GM19438 (cell line): ENCODE results near the gene IGF2BP2.
"Not testable (repeated sequence)": the region's sequence is repeated elsewhere in the genome, so short reads cannot be mapped to it uniquely, and the experiment has no call there.

ENCODE experiments used
- ATAC-seq: cut with Tn5 transposase; IDR thresholded peaks from one replicate; pipeline ENCODE4 v1.9.1; 2021; ENCODE audit warnings: low read depth; ENCODE audit not compliant: unreplicated experiment

The IGF2BP2 gene

DNA sequence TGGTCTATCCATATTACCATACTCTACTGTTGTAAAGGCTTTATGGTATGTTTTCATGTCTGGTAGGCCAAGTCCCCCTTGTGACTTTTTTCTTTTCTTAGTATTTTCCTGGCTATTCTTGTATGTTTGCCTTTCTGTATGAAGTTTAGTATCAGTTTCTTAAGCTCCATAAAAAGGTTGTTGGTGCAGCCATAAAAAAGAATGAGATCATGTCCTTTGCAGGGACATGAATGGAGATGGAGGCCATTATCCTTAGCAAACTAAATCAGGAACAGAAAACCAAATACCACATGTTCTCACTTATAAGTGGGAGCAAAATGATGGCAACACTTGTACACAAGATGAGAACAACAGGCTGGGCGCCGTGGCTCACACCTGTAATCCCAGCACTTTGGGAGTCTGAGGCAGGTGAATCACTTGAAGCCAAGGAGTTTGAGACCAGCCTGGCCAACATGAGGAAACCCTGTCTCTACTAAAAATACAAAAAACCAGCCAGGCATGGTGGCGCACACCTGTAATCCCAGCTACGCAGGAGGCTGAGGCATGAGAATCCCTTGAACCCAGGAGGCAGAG, 13.7 kb upstream of the IGF2BP2 start:
- not testable (repeated sequence) for ATAC-seq

DNA sequence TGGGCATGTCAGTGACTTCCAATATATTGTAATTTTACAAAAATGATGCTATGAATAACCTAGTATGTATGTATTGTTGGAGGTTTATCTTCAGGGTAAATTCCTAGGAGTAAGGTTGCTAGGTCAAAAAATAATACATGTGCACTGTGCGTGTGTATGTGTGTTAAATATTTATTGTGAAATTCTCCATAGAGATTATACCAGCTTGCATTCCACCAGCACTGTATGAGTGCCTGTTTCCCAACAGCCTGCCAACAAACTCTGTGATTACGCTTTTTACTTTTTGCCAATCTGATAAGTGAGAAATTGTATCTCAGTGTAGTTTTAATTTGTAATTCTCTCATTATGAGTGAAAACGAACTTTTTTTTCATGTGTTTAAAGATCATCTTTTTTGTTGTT, 12.6 kb upstream of the IGF2BP2 start:
- ATAC-seq, result no peak

DNA sequence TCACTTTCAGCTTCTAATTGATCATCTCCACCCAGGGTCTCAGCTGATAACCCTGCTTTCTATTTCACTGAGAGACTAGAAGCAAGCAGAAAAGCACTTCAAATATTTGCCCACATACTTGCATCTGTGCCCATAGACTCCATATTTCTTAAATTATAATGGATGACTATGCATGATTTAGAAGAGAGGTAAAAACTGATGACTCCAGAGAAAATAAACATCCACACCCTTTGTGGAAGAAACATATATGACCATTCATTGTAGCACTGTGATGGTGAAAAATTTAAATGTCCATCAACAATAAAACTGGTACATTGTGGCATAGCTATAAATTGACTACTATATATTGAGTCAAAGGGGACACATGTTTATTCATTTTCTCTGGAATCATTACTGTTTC, 7.1 kb upstream of the IGF2BP2 start:
- ATAC-seq, result no peak

DNA sequence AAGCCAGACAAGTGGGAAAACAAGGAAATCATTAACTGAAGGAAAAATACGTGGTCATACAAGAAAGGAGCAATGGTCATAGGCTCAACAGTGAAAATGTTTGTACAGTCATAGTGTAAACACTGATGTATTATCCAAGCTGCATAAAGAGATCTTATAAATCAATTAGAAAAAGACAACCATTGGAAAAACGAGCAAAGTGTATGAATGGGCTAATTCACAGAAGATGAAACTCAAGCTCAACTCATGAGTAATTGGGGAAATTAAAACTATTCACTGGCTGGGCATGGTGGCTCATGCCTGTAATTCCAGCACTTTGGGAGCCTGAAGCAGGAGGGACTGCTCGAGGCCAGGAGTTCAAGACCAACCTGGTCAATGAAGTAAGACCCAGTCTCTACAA, 6.4 kb upstream of the IGF2BP2 start:
- ATAC-seq, result no peak

DNA sequence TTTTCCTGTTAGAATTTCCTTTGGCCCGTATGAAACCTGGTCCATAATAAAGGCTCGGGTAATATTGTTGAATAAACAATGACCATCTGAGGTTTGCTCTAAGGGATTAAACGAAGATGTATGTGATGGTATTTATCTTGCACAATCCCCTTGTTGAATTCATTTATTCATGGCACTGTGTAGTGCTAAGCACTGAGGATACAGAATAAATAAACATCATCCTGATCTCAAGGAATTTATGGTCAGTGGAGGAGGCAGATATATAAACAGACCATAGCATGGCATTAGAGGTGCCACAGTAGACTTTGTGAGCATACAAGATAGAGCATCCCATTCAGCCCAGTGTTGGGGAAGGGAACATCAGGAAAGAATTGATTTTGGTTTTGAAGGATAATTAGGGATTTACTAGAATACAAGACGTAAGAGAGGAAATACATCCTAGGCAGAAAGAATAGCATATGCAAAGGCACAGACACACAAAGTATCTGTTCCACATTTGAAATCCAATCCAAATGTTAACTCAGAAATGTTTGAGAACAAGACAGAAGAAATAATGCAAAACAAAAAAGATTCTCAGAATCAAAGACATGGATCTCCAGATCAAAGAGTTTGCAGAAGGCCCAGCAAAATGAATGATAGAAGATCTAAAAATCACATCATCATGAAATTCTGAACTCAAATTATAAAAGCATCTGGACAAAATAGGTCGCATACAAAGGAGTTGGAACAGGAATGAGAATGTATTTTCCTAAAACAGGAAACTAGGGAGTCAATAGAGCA, 5.4 kb upstream of the IGF2BP2 start:
- no peak for ATAC-seq

DNA sequence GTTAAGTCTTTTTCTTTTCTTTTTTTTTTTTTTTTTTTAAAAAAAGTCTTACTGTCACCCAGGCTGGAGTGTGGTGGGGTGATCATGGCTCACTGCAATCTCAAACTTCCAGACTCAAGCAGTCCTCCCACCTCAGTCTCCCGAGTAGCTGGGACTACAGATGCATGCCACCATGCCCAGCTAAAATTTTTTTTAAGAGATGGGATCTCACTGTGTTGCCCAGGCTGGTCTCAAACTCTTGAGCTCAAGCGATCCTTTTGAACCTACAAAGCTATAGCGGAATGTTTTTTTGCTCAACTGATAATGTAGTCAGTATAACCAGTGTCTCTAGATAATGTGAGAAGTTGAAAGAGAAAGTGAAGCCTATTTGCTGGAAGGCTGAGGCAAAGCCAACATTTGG, 3.9 kb upstream of the IGF2BP2 start:
- ATAC-seq, result no peak

DNA sequence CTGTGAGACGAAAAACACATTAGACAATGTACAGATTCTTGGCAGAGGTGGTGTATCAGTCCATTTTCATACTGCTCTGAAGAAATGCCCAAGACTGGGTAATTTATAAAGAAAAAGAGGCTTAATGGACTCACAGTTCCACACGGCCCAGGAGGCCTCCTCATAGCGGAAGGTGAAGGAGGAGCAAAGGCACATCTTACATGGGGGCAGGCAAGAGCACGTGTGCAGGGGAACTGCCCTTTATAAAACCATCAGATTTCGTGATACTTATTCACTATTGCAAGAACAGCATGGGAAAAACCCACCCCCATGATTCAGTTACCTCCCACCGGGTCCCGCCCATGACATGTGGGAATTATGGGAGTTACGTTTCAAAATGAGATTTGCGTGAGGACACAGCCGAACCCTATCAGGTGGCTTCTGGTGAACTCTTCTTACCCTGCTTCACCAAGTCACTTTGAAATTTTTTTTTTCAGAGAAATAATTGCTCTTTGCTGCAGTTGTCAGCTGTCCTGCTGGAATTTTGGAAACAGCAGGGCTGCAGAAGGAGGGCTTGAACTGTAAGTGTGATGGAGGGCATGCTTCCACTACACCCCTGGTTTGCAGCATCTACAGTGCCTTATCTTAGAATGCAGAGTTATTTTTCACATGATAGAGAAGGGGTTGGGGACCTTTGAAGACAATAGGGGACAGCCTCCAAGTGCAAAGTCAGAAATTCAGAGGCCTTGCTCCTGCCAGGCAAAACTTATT, 2.9 kb upstream of the IGF2BP2 start:
- no peak for ATAC-seq

DNA sequence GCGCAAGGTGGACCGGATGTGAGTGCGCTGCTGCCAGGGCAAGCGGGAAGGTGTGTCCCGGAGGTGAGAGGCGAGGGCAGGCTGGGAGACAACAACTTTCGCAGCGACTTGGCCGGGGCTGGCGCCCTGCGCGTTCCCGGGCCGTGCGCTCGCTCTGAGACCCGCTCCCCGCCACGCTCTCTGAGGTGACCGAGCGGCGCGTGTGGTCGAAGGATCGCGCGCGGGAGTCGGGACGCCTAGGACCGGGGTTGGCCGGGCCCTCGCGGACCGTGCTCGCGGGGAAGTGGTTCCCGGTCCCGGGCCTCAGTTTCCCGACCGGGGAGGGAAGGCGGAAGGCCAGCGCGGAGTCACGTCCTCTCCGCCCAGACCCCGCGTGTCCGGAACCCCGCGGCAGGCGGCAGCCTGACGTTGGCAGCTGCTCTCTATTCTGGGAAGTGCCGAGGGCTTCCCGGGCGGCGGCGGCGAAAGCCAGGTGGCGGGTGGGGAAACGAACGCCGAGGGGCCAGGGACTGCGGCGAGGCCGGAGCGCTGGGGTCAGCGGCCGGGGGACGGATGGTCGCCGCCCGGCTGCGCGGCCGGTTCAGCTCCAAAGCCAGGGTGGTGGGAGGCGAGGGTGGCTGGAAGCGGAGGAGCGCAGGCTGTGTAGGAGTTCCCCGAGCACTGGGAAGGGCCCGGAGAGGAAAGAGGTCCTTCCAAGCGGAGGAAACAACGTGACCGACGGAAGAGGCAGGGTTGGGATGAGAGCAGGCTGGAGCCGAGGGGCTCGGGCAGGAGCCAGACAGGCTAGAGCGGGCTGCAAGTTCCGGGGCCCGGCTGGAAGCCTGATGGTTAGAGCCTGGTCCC, 1.0 kb upstream of the IGF2BP2 start:
- ATAC-seq, result peak; percentile 23

DNA sequence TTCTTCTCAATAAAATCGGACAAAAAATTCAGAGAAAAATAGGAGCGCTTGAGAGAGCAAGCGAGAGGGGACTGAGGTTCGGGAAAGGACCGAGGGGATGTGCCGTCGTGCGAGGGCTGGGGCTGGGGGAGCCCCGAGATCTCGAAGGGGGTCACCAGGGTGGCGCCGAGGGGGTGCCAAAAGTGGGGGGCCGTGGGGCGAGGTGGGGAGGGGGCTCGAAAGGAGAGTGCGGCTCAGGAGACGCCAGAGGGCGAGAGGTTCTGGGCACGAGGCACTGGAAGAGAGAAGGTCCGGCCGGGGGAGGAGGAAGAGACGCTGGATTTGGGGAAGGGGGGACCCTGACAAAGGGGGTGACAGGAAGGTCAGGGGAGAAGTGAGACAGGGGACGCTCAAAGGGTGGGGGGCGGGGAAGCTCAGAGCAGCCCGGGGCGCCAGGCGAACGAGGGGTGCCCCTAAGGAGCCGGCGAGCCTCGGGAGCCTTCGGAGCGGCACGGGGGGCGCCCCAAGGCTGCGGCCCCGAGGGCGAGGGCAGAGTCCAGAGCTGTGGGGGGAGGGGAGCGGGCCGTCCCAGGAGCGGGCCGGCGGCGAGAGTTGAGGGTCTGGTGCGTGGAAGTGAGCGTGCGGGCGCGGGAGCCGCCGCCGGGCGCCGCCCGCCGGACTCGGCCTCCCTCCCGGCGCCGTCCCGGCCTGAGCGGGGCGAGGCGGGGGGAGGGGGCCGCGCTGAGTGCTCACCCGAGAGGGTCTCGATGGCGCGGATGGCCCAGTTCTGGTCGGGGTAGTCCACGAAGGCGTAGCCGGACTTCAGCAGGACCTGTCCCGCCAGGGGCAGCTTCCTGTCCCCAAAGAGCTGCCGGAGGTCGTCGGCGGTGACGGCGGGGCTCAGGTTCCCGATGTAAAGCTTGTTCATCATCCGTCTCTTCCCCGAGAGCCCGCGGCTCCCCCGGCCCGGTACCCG, 514 bp downstream of the IGF2BP2 start:
- ATAC-seq, result peak; percentile 23

DNA sequence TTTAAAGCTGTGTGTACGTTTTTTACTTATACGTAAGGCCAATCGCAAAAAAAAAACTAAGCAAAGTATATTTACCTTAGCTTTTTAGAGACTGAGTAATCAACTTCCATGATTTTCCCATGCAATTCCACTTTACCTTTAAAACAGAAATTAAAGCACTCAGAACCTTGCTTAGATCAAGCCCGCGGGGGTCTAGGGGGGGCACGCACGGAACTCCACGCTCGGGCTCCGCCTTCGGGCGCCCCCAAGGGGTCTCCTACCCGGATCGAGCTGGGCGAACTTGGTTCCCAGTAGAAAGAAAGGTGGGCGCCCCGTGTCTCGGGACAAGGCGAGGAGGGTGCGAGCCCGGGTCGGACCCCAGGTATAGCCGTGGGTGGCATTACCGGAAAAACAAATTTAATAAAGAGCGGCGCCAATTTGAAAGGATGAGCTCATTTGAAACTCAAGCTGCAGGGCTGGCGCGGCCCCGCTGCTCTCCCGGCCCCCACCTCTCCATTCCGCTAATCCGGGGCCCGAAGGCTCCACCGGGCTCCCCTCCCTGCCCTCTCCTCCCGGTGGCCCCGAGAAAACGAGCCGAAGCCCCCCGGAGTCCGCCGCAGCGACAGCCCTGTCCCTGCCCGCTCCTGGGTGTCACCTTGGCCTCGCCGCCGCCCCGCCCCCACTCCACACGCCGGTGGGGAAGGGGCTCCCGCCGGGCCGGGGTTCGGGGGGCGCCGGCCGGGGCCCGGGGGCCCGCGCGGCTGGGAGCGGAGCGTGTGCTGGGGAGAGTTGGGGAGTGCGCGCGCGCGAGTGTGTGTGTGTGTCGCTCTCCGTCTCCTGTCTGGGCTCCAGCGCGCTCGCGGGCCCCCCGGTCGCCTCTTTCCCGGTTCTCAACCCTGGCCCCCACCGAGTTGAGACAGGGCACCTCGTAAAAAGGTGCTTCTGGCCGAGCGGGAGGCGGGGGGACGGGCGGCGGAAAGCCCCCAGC, 1.5 kb downstream of the IGF2BP2 start:
- ATAC-seq, result no peak

DNA sequence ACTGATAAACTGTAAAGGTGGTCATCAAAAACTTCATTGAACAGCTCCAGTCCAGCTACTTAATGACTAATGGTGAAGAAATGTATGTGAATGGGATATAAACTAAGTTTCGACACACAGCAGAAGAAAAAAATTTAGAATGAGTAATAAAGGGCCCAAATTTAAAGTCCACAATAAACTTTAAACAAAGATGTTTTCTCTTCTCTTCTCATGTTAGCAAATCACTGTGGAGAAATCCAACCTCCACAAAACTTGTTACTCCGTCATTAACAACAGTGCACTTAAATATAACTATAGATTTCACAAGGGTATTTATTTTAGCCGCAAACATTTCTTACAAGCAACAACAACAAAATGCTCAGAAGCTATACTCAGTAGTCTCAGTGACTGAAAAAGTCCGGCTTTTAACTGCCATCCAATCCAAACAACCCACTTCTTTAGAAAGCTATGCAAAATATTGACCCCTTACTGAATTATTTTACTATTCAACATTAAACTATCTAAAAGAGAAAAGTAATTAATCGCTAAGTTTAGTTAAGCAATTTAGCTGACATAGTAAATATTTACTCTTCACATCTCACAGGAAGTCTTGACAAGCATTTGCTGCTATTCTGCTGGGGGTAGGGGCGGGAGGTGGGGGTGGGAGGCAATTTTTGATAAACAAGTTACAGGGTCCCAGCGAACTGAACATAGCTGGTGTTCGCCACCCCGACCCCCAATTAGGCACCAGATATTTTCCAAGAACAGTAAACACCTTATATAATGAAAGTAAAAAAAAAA, 2.4 kb downstream of the IGF2BP2 start:
- ATAC-seq, result no peak

DNA sequence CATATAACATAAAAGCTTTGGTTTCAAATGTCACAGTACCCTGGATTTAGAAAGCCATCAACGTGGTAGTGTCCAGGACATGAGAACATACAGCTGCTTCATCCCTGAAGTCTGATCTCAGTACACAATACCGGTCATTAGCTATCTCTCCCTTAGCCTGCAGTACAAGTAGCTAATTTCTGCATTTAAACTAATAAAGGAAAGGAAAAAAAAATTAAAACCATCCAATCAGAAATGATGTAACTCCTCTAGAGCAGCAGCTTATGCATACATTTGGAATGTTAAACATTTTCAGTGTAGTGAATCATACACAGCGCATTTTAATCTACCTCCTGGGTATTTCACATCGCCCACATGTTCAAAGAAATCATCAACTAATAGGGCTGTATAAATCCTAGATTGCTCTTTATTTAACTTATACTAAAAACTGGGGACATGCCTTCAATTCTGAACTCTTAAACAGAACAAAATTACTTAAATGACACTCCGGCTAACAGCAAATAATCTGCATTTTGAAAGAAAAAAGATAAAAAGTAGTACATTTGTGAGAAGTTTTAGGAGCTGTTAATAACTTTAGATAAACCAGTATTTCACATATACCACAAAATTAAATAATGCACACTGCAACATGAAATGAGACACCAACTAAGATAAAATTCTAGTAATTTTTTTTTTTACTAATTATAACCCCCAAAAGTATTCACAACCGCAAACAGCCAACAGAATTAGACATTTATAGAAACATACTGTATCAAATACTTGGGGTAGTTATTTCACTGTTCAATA, 3.7 kb downstream of the IGF2BP2 start:
- no peak for ATAC-seq

DNA sequence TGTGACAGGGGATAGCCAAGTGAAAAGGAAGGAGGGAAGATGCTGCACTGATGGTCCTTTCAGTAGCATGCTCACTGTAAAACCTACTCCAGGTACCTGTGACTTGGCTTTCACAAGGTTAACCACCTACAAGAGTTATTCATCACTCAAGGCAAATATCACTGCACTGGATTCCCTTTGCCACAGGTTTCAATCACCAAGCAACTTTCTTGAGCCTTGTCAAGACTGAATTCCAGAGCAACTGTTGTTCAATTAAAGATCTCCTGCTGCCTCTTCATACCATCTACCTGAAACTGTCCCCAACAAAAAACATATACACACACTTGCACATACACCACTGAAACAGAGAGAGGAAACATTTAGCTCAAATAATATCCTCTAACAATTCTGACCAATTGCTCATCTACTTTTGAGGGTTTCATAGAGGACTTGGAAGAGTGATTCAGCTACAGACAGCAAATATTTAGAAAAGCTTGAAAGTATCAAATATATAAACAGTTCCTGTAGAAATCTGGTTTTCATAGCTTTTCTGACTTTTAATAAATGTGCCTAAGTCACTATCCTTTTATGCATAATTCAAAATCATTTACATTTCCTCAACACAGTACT, 6.5 kb downstream of the IGF2BP2 start:
- no peak for ATAC-seq

DNA sequence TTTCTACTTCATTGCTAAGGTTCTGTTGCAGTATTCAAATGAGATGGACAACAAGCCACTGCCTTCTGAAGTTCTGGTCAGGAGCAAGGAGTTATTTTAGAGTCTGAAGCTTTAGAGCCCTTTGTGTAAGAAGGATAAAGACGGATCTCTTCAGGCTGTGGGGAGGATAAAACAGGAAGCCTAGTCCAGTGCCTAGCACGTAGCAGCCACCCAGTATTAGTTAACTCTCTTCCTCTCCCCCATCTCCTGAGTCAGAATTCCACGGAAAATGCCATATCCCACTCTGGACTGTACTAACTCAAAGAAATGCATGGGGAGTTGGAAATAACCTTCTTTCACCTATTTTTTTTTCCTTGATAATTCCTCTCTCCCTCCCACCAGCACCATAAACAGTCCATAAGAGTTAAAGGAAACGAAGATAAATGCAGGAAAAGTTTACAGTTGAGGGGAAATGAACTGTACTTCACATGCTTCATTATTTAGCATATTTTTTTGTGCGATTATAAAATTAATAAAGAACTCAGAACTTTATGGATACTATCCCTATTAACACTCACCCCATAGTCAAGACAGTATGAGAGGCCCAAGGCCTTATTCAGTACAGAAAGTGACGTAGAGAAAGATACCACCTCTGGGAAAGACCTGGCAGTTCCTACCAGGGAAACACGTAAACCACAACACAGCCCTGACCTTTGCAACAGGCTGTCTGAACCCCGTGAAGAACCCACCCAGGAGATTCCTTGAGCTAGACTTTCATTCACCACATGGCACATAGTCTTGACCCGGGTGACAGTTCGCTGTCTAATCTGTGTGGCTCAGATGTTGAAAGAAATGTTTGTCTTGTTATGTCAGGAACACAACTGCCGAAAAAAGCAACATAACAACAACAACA, 9.2 kb downstream of the IGF2BP2 start:
- ATAC-seq, result no peak

DNA sequence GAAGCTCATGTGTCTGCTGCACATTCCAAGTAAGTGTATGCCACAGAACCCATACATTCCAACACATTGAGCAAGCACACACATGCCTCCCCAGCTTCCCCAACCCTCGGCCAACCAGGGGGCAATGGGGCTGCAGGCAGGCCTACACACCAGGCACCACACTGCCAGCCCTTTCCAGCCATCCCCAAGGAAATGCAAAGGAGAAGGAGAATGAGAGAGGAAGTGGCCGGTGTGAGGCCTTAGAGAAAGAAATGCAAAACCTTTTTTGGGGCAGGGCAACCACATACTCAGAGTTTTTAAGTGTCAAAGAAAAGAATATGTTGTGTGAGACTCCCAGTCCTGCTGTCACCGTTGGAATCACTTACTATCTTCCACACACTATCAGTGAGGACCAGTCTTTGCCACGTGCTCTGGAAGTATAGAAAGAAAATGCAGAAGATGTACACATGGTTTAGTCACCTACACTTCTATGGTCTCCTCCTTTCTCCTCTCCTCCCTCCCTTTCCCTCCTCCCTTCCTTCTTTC, 11.1 kb downstream of the IGF2BP2 start:
- no peak for ATAC-seq
